ENCODE data around the gene PRKCH. TPM values are rescaled to one million over a fixed set of nuclear protein-coding genes. Genes with fewer than 3 reads are reported as not detected.

The PRKCH gene
- total RNA-seq, 1 donor from 2014 or later: 9.0 TPM

- no peaks in the 10 kb centered on the region for H3K27me3 Mint-ChIP-seq (ENCODE audit: low read depth)
- DNase-seq (ENCODE audit: low spot score in 2 of 2, unreplicated experiment in 2 of 2): no peak
- no peak for TF ChIP-seq CTCF (IDR thresholded peaks at IDR 0.05; ENCODE audit: unreplicated experiment)
- peaks cover 16% of the 10 kb centered on the region for H3K4me1 Mint-ChIP-seq
- H3K36me3 Mint-ChIP-seq: peaks cover 28% of the 10 kb centered on the region
- no peak overlapping the region for H3K4me3 Mint-ChIP-seq
- H3K27ac Mint-ChIP-seq: no peak overlapping the region
- H3K9me3 Mint-ChIP-seq: peaks cover 43% of the 10 kb centered on the region
These were observed 51.0 kb downstream of the PRKCH start for GRCh38 chr14:61372379-61372778.

GRCh38 chr14:61372842-61373555, 51.6 kb downstream of the PRKCH start:
- H3K9me3 Mint-ChIP-seq: peaks cover 43% of the 10 kb centered on the region
- no peak for TF ChIP-seq CTCF (IDR thresholded peaks at IDR 0.05; ENCODE audit: unreplicated experiment)
- H3K36me3 Mint-ChIP-seq: peaks cover 28% of the 10 kb centered on the region
- no peaks in the 10 kb centered on the region for H3K27me3 Mint-ChIP-seq (ENCODE audit: low read depth)
- no peak for DNase-seq (ENCODE audit: low spot score in 2 of 2, unreplicated experiment in 2 of 2)
- no peak overlapping the region for H3K27ac Mint-ChIP-seq
- no peak overlapping the region for H3K4me3 Mint-ChIP-seq
- peaks cover 14% of the 10 kb centered on the region for H3K4me1 Mint-ChIP-seq

GRCh38 chr14:61374284-61374683, 52.9 kb downstream of the PRKCH start:
- peaks cover 43% of the 10 kb centered on the region for H3K9me3 Mint-ChIP-seq
- no peak for TF ChIP-seq CTCF (IDR thresholded peaks at IDR 0.05; ENCODE audit: unreplicated experiment)
- peaks cover 3% of the 10 kb centered on the region for H3K4me1 Mint-ChIP-seq
- no peak overlapping the region for H3K4me3 Mint-ChIP-seq
- no peak overlapping the region for H3K27ac Mint-ChIP-seq
- peaks cover 28% of the 10 kb centered on the region for H3K36me3 Mint-ChIP-seq
- no peaks in the 10 kb centered on the region for H3K27me3 Mint-ChIP-seq (ENCODE audit: low read depth)
- DNase-seq (ENCODE audit: low spot score in 2 of 2, unreplicated experiment in 2 of 2): no peak

- Mint-ChIP-seq H3K9me3 (peaks cover 43% of the 10 kb centered on the region), H3K36me3 (peaks cover 28% of the 10 kb centered on the region)
- TF ChIP-seq CTCF (IDR thresholded peaks at IDR 0.05; ENCODE audit: unreplicated experiment): no peak
These were observed 53.8 kb downstream of the PRKCH start for GRCh38 chr14:61375218-61375617.

DNA sequence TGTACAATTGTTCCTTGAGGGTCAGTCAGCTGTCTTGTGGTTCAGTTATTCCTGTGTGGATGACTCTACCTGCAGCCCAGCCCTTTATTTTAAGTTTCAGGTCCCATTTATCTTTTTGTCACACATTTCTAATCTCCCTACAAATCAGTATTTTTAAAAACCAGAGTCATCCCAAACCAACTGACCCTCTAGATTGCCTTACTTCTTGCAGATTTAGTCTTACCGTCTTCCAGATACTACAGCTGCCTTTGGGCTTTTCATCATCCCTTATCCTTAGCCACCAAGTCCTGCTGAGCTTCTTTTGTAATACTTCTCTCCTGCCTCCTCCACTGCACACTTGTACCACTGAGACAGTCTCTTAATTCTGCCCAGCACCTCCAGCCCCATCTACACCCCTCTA, 54.9 kb downstream of the PRKCH start:
- H3K27ac Mint-ChIP-seq: no peak overlapping the region
- peaks cover 28% of the 10 kb centered on the region for H3K36me3 Mint-ChIP-seq
- H3K4me3 Mint-ChIP-seq: no peak overlapping the region
- no peaks in the 10 kb centered on the region for H3K4me1 Mint-ChIP-seq
- DNase-seq (ENCODE audit: low spot score in 2 of 2, unreplicated experiment in 2 of 2): no peak
- TF ChIP-seq CTCF (IDR thresholded peaks at IDR 0.05; ENCODE audit: unreplicated experiment): no peak
- H3K27me3 Mint-ChIP-seq (ENCODE audit: low read depth): no peaks in the 10 kb centered on the region
- peaks cover 43% of the 10 kb centered on the region for H3K9me3 Mint-ChIP-seq

More at GRCh38 chr14:61375218-61375617, 53.8 kb downstream of the PRKCH start:
- H3K4me1 Mint-ChIP-seq: no peaks in the 10 kb centered on the region
- DNase-seq (ENCODE audit: low spot score in 2 of 2, unreplicated experiment in 2 of 2): no peak
- no peak overlapping the region for H3K27ac Mint-ChIP-seq
- H3K4me3 Mint-ChIP-seq: no peak overlapping the region
- H3K27me3 Mint-ChIP-seq (ENCODE audit: low read depth): no peaks in the 10 kb centered on the region
